A673 (cell line): Measurements from ENCODE around the gene TWF2. TPM values are rescaled to one million over a fixed set of nuclear protein-coding genes. Genes with fewer than 3 reads are reported as not detected.

Source experiments
- BruUV-seq: library from RNA; stranded (reverse); fragments of 400-500 nt; replicated peaks from 2 replicates; lab custom pipeline; 2021; lab: Mats Ljungman, UMichigan
- CTCF ChIA-PET: fragments of 300-600 bp; sonication (Branson Sonifier 250); formaldehyde crosslinking; loops from one replicate; lab custom pipeline; 2022; ENCODE audit warnings: antibody characterized with exemption; lab: Charles Lee
- POLR2A ChIA-PET: fragments of 300-600 bp; sonication (Branson Sonifier 250); formaldehyde crosslinking; loops from one replicate; lab custom pipeline; 2022; ENCODE audit warnings: antibody characterized with exemption; ENCODE audit not compliant: low non-redundant PET; lab: Charles Lee
- DNase-seq: peaks from one replicate; pipeline ENCODE4 v3.0.0-alpha.2; 2015; ENCODE audit warnings: low spot score
- H3K27ac ChIP-seq: fragments of 200-600 bp; sonication (generic); 2 replicates; pipeline ENCODE4 v1.5.1; 2016; ENCODE audit warnings: mixed run types, low read depth, mild to moderate bottlenecking, mixed read lengths, antibody characterized with exemption, low read length; ENCODE audit not compliant: poor library complexity, severe bottlenecking
- H3K27me3 ChIP-seq: fragments of 200-600 bp; sonication (generic); replicated peaks from 2 replicates; pipeline ENCODE4 v1.6.1; 2017; ENCODE audit warnings: mixed run types, low read depth, mild to moderate bottlenecking, mixed read lengths, antibody characterized with exemption, low read length; ENCODE audit not compliant: insufficient read depth, poor library complexity
- H3K36me3 ChIP-seq: fragments of 200-600 bp; sonication (generic); 2 replicates; pipeline ENCODE4 v1.6.1; 2016; ENCODE audit warnings: mixed run types, mild to moderate bottlenecking, mixed read lengths, antibody characterized with exemption, low read length; ENCODE audit not compliant: insufficient read depth, poor library complexity, severe bottlenecking
- H3K4me1 ChIP-seq: fragments of 200-600 bp; sonication (generic); 2 replicates; pipeline ENCODE4 v1.6.1; 2017; ENCODE audit warnings: mixed run types, mild to moderate bottlenecking, mixed read lengths, antibody characterized with exemption, low read length; ENCODE audit not compliant: insufficient read depth, poor library complexity, severe bottlenecking
- H3K4me3 ChIP-seq: fragments of 200-600 bp; sonication (generic); 2 replicates; pipeline ENCODE4 v1.5.1; 2016; ENCODE audit warnings: low read depth, mixed run types, mild to moderate bottlenecking, mixed read lengths, low read length; ENCODE audit not compliant: poor library complexity, severe bottlenecking
- H3K9me3 ChIP-seq: fragments of 200-600 bp; sonication (generic); 2 replicates; pipeline ENCODE4 v1.6.1; 2016; ENCODE audit warnings: mixed run types, low read depth, mild to moderate bottlenecking, mixed read lengths, antibody characterized with exemption, low read length; ENCODE audit not compliant: poor library complexity, severe bottlenecking
- CTCF ChIP-seq: fragments of 300-800, 200-600 bp; sonication (generic); conservative IDR thresholded peaks from 2 replicates; pipeline ENCODE4 v1.5.1; 2017; ENCODE audit warnings: low read depth, mild to moderate bottlenecking, antibody characterized with exemption, low read length, moderate library complexity, mixed read lengths
- EZH2 ChIP-seq: fragments of 200-600 bp; sonication (generic); IDR thresholded peaks from 2 replicates; pipeline ENCODE4 v1.6.1; 2017; ENCODE audit warnings: borderline replicate concordance, low read depth, mild to moderate bottlenecking, mixed read lengths, antibody characterized with exemption, low read length; ENCODE audit not compliant: poor library complexity, severe bottlenecking
- intact Hi-C: fragments of 100-400 bp; cut with micrococcal nuclease; formaldehyde crosslinking; loops from one replicate; pipeline ENCODE4 v1.10.0; 2022; ENCODE audit not compliant: unreplicated experiment
- total RNA-seq: library from RNA; stranded (reverse); gene quantifications from 2 replicates; pipeline ENCODE4 v1.2.3, GENCODE V29; 2021

Gene TWF2
- total RNA-seq, 1 experiment from 2014 or later = 18.3 TPM

DNA sequence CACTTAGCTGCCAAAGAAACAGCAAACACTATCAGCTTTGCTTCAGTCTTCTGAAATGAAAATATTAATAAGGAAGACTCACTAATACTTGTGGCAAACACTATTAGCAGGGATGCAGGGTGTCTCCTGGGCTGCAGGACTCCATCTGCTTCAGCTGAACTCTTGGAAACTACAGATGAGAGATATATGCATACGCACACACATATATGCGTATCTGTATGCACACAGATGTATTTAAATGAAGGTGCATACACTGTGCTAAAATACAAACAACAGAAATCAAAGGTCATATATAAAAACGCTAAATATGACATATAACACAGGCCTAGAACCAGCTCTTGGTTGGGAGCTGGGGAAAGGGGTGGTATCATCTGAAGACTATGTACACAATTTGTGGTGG, 17.2 kb upstream of the TWF2 start:
- Histone ChIP-seq H3K4me3 (no peak overlapping the region), H3K9me3 (no peaks in the 10 kb centered on the region), H3K36me3 (peaks cover 48% of the 10 kb centered on the region), H3K27me3 (no peaks in the 10 kb centered on the region), H3K4me1 (no peaks in the 10 kb centered on the region), H3K27ac (no peak overlapping the region)
- TF ChIP-seq CTCF = no peak
- POLR2A ChIA-PET = no interaction called here
- intact Hi-C loops = no loop called here
- CTCF ChIA-PET = no interaction called here
- no TSS peak for BruUV-seq
- DNase-seq = no peak

- no peaks in the 10 kb centered on the region for H3K9me3 ChIP-seq
- no peak overlapping the region for H3K27ac ChIP-seq
- no peak overlapping the region for H3K4me3 ChIP-seq
- intact Hi-C loops = no loop called here
- BruUV-seq = no TSS peak
- no peaks in the 10 kb centered on the region for H3K27me3 ChIP-seq
- no peaks in the 10 kb centered on the region for H3K4me1 ChIP-seq
- DNase-seq = no peak
- TF ChIP-seq CTCF = no peak
- no peak for TF ChIP-seq EZH2
- POLR2A ChIA-PET = no interaction called here
- CTCF ChIA-PET = no interaction called here
- H3K36me3 ChIP-seq = peaks cover 41% of the 10 kb centered on the region
Observed at GRCh38 chr3:52254608-52255007, 15.7 kb upstream of the TWF2 start.

DNA sequence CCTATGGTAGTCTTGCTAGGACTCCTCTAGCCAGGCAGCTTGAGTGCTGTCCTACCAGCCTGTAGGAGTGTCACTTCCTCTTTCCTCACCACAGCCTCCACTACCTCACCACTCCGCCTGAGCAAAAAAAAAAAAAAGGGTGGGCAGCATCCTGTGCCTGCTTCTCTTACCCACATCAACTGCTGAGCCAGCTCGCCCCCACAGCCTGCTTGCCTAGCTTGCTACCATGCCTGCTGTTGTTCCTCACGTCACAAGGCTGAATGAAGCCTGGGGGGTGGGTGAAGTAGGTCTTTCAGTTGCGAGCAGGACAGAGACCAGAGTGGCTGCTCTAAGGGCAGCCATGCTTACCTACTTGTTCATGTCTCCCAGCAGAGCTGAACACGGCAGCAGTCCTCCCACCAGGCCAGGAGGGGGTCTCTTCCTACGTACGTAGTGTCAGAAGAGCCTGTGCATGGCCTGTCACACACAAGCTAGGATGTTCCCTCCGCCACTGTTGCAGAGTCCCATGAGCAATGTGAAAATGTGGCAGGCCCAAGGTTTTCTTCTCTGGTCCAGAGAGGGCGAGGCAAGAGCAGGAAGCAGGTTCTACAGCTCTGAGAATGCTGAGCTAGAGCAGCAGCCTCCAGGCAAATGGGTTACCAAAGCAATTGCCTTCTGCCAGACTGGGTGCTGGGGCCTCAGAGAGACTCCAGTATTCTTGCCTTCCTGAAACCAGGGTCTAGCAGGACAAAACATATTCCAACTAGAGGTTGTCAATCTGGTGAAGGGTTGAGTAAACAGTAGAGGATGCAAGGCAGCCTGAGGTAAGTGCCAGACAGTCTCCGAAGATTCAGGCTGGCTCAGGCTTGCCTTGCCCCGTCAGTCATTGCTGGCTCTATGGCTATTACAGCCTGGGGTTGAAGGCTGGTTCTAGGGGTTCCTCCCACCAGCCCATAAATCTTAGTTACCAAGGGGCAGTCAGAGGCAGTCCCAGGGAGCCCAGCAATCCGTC, 14.7 kb upstream of the TWF2 start:
- POLR2A ChIA-PET = no interaction called here
- Histone ChIP-seq H3K27me3 (no peaks in the 10 kb centered on the region), H3K4me3 (no peak overlapping the region), H3K36me3 (peaks cover 31% of the 10 kb centered on the region), H3K4me1 (no peaks in the 10 kb centered on the region), H3K27ac (no peak overlapping the region), H3K9me3 (no peaks in the 10 kb centered on the region)
- TF ChIP-seq EZH2 = no peak
- TF ChIP-seq CTCF = no peak
- BruUV-seq = no TSS peak
- no peak for DNase-seq
- intact Hi-C loops = no loop called here
- CTCF ChIA-PET = no interaction called here
